ENCODE data around the gene CCDC47. TPM values are rescaled to one million over a fixed set of nuclear protein-coding genes. Genes with fewer than 3 reads are reported as not detected.

CCDC47 gene
- total RNA-seq, 1 experiment from 2014 or later, result 70.9 TPM

- H3K36me3 Mint-ChIP-seq, result peaks cover 99% of the 10 kb centered on the region
- no peaks in the 10 kb centered on the region for H3K27me3 Mint-ChIP-seq (ENCODE audit: low read depth)
- DNase-seq (ENCODE audit: low spot score), result no peak
- ChIA-PET CTCF (no interaction called here), POLR2A (no interaction called here)
- H3K9me3 Mint-ChIP-seq, result no peaks in the 10 kb centered on the region
- no peak overlapping the region for H3K27ac Mint-ChIP-seq
- ATAC-seq, result no peak
- no peaks in the 10 kb centered on the region for H3K4me1 Mint-ChIP-seq
- no peak overlapping the region for H3K4me3 Mint-ChIP-seq
- TF ChIP-seq SMAD3 (CRISPR knock-in tag; IDR thresholded peaks at IDR 0.05; ENCODE audit: borderline replicate concordance) (no peak), ZNF263 (CRISPR knock-in tag; IDR thresholded peaks at IDR 0.05; ENCODE audit: low read depth) (no peak), CREB1 (CRISPR knock-in tag; IDR thresholded peaks at IDR 0.05) (no peak), ATF3 (CRISPR knock-in tag; conservative IDR thresholded peaks at IDR 0.05) (no peak), GRHL2 (CRISPR knock-in tag; IDR thresholded peaks at IDR 0.05; ENCODE audit: insufficient replicate concordance, severe bottlenecking) (no peak), ZNF281 (CRISPR knock-in tag; IDR thresholded peaks at IDR 0.05) (no peak), MAX (CRISPR knock-in tag; IDR thresholded peaks at IDR 0.05) (no peak), ZNF671 (CRISPR knock-in tag; IDR thresholded peaks at IDR 0.05) (no peak), PRDM15 (CRISPR knock-in tag; IDR thresholded peaks at IDR 0.05) (no peak), ZNF317 (CRISPR knock-in tag; IDR thresholded peaks at IDR 0.05; ENCODE audit: borderline replicate concordance, low read depth) (no peak), HMGXB4 (CRISPR knock-in tag; IDR thresholded peaks at IDR 0.05) (no peak), TCF7 (CRISPR knock-in tag; IDR thresholded peaks at IDR 0.05; ENCODE audit: low read depth) (no peak), ZNF512 (CRISPR knock-in tag; IDR thresholded peaks at IDR 0.05; ENCODE audit: borderline replicate concordance) (no peak), SP1 (CRISPR knock-in tag; conservative IDR thresholded peaks at IDR 0.05) (no peak), ZNF396 (CRISPR knock-in tag; IDR thresholded peaks at IDR 0.05; ENCODE audit: borderline replicate concordance) (no peak), HMGA2 (CRISPR knock-in tag; IDR thresholded peaks at IDR 0.05) (no peak), ZNF425 (CRISPR knock-in tag; conservative IDR thresholded peaks at IDR 0.05) (no peak), NFYB (CRISPR knock-in tag; conservative IDR thresholded peaks at IDR 0.05; ENCODE audit: low read depth) (no peak), ELF4 (CRISPR knock-in tag; IDR thresholded peaks at IDR 0.05; ENCODE audit: low read depth) (no peak), EMX1 (CRISPR knock-in tag; IDR thresholded peaks at IDR 0.05) (no peak)
Observed at GRCh38 chr17:63816123-63816522, 42.7 kb upstream of the CCDC47 start.
